ENCODE data around the gene ANKRD12.

DNA sequence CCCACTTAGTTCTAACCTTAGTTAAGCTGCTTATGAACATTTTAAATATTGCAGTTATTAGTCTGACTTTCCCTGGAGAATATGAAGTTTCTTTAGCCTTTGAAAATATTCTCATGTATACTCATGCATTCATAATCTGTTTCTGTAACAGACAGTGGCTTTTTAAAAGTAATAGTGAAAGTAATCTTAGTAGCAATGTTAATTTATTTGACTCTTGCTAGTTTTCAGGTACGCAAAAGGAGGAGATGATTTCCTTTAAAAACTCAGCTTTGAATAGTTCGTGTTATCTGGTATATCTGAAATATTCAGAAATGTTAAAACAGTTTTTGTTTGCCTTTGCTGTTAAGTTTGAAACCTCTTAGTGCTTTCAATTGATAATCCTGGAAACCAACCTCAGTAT is 3.8 kb downstream of the ANKRD12 start:
- TF ChIP-seq TAF1 (IDR thresholded peaks at IDR 0.05; ENCODE audit: borderline replicate concordance, low read depth, low read length) (no peak), POLR2A (IDR thresholded peaks at IDR 0.05; ENCODE audit: low read depth, low read length) (no peak), POLR2AphosphoS5 (IDR thresholded peaks at IDR 0.05; ENCODE audit: low read depth, low read length) (no peak)

Measured in GM12892 (cell line).